HL-60 (cell line): ENCODE data around the gene GPR173.

ENCODE experiments used
- DNase-seq, 2 experiments: peaks; one replicate each; pipeline ENCODE4 v3.0.0-alpha.2; 2010 to 2020; ENCODE audit warnings: low read depth in 1 of 2, low spot score in 1 of 2
- H3K27ac ChIP-seq: fragments of 250-450 bp; sonication (Bioruptor Pico); replicated peaks from 2 replicates; pipeline ENCODE4 v1.5.1; 2020; ENCODE audit warnings: mild to moderate bottlenecking, moderate library complexity
- H3K27me3 ChIP-seq: fragments of 250-450 bp; sonication (Bioruptor Pico); 2 replicates; pipeline ENCODE4 v1.5.1; 2021; ENCODE audit warnings: mild to moderate bottlenecking, moderate library complexity; ENCODE audit not compliant: insufficient read depth, poor library complexity, severe bottlenecking
- H3K4me3 ChIP-seq: replicated peaks from 2 replicates; pipeline ENCODE4 v1.5.1; 2011; ENCODE audit warnings: mild to moderate bottlenecking, control low read depth, low read length; ENCODE audit not compliant: insufficient read depth
- CTCF ChIP-seq: IDR thresholded peaks from one replicate; pipeline ENCODE4 v1.5.1; 2011; ENCODE audit warnings: low read length, control low read depth, inconsistent platforms; ENCODE audit not compliant: insufficient read depth
- GABPA ChIP-seq: IDR thresholded peaks from 2 replicates; pipeline ENCODE4 v1.6.1; 2012; ENCODE audit warnings: low read depth
- POLR2AphosphoS5 ChIP-seq: IDR thresholded peaks from 2 replicates; pipeline ENCODE4 v1.6.1; 2012; ENCODE audit warnings: low read depth
- REST ChIP-seq: IDR thresholded peaks from 2 replicates; pipeline ENCODE4 v1.6.1; 2012; ENCODE audit warnings: low read depth; ENCODE audit not compliant: insufficient replicate concordance
- SPI1 ChIP-seq: IDR thresholded peaks from 2 replicates; pipeline ENCODE4 v1.6.1; 2012; ENCODE audit warnings: low read depth, mild to moderate bottlenecking, borderline replicate concordance

The GPR173 gene

GRCh38 chrX:53047228-53047627 lies 1.4 kb upstream of the GPR173 start:
- H3K27ac ChIP-seq, result no peak overlapping the region
- H3K27me3 ChIP-seq, result no peaks in the 10 kb centered on the region
- H3K4me3 ChIP-seq, result no peak overlapping the region
- no peak for DNase-seq
- no peak for TF ChIP-seq GABPA
- TF ChIP-seq SPI1, result no peak
- no peak for TF ChIP-seq POLR2AphosphoS5

GRCh38 chrX:53049127-53049517 lies 533 bp downstream of the GPR173 start:
- no peak for DNase-seq
- Histone ChIP-seq H3K27ac (no peak overlapping the region), H3K27me3 (no peaks in the 10 kb centered on the region), H3K4me3 (no peak overlapping the region)
- no peak for TF ChIP-seq POLR2AphosphoS5
- no peak for TF ChIP-seq CTCF
- no peak for TF ChIP-seq REST
- TF ChIP-seq SPI1, result no peak
- TF ChIP-seq GABPA, result no peak

- Histone ChIP-seq H3K4me3 (no peak overlapping the region), H3K27ac (no peak overlapping the region), H3K27me3 (no peaks in the 10 kb centered on the region)
- DNase-seq, result no peak
- TF ChIP-seq POLR2AphosphoS5 (no peak), REST (no peak), GABPA (no peak), CTCF (no peak), SPI1 (no peak)
Measured at GRCh38 chrX:53050841-53051240, 2.3 kb downstream of the GPR173 start.

GRCh38 chrX:53055244-53055849 lies 6.8 kb downstream of the GPR173 start:
- Histone ChIP-seq H3K4me3 (no peak overlapping the region), H3K27ac (no peak overlapping the region)

More at GRCh38 chrX:53055244-53055849, 6.8 kb downstream of the GPR173 start:
- no peaks in the 10 kb centered on the region for H3K27me3 ChIP-seq
- no peak for DNase-seq
- no peak for TF ChIP-seq SPI1
- TF ChIP-seq REST, result no peak
- no peak for TF ChIP-seq POLR2AphosphoS5
- TF ChIP-seq GABPA, result no peak
- TF ChIP-seq CTCF, result no peak
